Measurements from ENCODE around the gene GFPT2. TPM values are rescaled to one million over a fixed set of nuclear protein-coding genes. Genes with fewer than 3 reads are reported as not detected.

The GFPT2 gene
- total RNA-seq, 1 donor from 2014 or later, result 8.4 TPM

DNA sequence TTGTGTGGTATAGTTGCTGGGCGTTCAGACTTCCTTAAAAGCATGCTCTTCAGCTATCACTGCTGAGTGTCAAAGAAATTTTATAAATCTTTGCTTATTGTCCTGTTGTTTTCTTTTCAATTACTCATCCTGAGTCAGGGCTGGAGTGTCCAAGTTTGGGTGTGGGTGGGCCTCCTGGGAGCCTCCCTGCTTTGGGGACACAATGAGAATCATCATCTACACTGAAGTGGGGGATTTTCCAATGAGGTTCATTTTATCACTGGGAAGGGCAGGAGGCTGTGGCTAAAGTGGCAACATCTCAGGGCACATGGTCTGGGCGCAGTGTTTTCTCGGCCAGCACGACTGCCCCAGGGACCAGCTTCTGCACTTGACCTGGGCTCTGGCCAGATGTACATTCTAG, 19.5 kb downstream of the GFPT2 start:
- peak overlapping the region; percentile 30 for H3K27ac ChIP-seq (replicated peaks)

DNA sequence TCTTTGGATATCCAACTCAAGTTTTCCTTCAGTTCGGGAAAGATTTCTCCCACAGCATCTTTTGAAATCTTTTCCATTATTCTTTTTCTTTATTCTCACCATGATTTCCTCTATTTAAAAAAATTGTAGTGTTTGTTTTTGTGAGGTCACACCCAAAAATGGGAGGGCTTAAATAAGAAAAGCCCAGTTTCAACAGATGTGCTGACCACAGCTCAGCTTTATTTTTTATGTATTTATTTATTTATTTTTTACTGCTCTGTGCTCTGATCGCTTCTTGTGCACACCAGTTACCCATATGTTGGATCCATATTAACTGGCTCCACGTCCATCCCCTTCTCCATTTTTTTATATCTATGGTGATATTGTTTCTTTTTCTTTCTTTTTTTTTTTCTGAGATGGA, 20.3 kb downstream of the GFPT2 start:
- peaks cover 58% of the 10 kb centered on the region for H3K27me3 ChIP-seq (ENCODE audit: low read depth)
- H3K36me3 ChIP-seq, result peaks cover 27% of the 10 kb centered on the region
- intact Hi-C loops (cut with micrococcal nuclease), result no loop called here
- TF ChIP-seq, protein P1, sequence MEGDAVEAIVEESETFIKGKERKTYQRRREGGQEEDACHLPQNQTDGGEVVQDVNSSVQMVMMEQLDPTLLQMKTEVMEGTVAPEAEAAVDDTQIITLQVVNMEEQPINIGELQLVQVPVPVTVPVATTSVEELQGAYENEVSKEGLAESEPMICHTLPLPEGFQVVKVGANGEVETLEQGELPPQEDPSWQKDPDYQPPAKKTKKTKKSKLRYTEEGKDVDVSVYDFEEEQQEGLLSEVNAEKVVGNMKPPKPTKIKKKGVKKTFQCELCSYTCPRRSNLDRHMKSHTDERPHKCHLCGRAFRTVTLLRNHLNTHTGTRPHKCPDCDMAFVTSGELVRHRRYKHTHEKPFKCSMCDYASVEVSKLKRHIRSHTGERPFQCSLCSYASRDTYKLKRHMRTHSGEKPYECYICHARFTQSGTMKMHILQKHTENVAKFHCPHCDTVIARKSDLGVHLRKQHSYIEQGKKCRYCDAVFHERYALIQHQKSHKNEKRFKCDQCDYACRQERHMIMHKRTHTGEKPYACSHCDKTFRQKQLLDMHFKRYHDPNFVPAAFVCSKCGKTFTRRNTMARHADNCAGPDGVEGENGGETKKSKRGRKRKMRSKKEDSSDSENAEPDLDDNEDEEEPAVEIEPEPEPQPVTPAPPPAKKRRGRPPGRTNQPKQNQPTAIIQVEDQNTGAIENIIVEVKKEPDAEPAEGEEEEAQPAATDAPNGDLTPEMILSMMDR (IDR thresholded peaks at IDR 0.05; ENCODE audit: borderline replicate concordance), result no peak
- DNase-seq, result no peak
- no peak overlapping the region for H3K4me3 ChIP-seq
- peaks cover 6% of the 10 kb centered on the region for H3K4me1 ChIP-seq
- no peaks in the 10 kb centered on the region for H3K9me3 ChIP-seq (replicated peaks)
- H3K27ac ChIP-seq (replicated peaks), result peak overlapping the region; percentile 66

More for the DNA sequence above, 19.5 kb downstream of the GFPT2 start:
- no peak overlapping the region for H3K4me3 ChIP-seq
- DNase-seq, result no peak
- TF ChIP-seq, protein P1 (IDR thresholded peaks at IDR 0.05; ENCODE audit: borderline replicate concordance), result no peak
- H3K9me3 ChIP-seq (replicated peaks), result no peaks in the 10 kb centered on the region
- intact Hi-C loops (cut with micrococcal nuclease), result no loop called here
- peaks cover 29% of the 10 kb centered on the region for H3K36me3 ChIP-seq
- peaks cover 58% of the 10 kb centered on the region for H3K27me3 ChIP-seq (ENCODE audit: low read depth)
- H3K4me1 ChIP-seq, result peaks cover 6% of the 10 kb centered on the region

DNA sequence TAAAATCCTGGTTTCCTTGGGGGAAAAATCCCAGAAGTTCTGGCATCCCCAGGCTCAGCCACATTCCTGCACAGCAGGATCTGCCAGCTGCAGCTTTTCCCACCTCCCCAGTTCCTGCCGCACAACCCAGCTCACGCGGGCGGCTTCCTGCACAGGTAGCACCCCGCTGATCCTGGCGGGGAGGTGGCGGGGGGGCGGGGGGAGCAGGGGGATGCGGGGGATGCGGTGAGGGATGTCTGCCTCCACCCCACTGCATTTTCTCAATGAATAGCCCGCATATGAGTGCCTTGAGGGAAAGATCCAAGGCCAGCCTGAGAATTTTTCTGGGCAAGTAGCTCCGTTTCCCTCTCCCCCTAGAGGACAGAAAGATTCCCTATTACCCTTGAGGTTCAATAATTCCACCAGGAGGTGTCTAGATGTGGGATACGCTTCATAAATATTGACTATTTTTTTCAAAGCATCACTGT, 21.1 kb downstream of the GFPT2 start:
- Histone ChIP-seq H3K36me3 (peaks cover 23% of the 10 kb centered on the region), H3K9me3 (replicated peaks) (no peaks in the 10 kb centered on the region), H3K27ac (replicated peaks) (peak overlapping the region; percentile 66), H3K4me3 (no peak overlapping the region), H3K27me3 (ENCODE audit: low read depth) (peaks cover 58% of the 10 kb centered on the region), H3K4me1 (peaks cover 6% of the 10 kb centered on the region)
- TF ChIP-seq, protein P1 (IDR thresholded peaks at IDR 0.05; ENCODE audit: borderline replicate concordance), result peak; percentile 13
- no peak for DNase-seq
- intact Hi-C loops (cut with micrococcal nuclease), result no loop called here

DNA sequence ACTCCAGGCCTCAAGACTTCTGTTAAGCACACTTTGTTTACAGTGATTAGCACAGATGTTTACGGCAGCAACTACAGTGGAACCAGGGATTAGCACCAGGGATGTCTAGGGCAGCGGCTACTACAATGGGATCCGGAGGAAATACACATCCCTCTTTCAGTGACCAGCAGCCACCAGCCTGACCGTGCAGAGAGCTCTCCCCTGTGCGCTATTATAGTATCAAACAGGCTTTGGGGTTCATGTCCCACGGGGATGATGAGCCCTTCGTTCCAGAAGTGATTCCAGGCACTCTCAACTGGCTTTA, 21.5 kb downstream of the GFPT2 start:
- H3K9me3 ChIP-seq (replicated peaks), result no peaks in the 10 kb centered on the region
- peaks cover 6% of the 10 kb centered on the region for H3K4me1 ChIP-seq
- H3K27me3 ChIP-seq (ENCODE audit: low read depth), result peaks cover 55% of the 10 kb centered on the region
- H3K4me3 ChIP-seq, result no peak overlapping the region
- intact Hi-C loops (cut with micrococcal nuclease), result no loop called here
- no peak for DNase-seq
- peaks cover 18% of the 10 kb centered on the region for H3K36me3 ChIP-seq
- TF ChIP-seq, protein P1 (IDR thresholded peaks at IDR 0.05; ENCODE audit: borderline replicate concordance), result no peak
- H3K27ac ChIP-seq (replicated peaks), result peak overlapping the region; percentile 66

DNA sequence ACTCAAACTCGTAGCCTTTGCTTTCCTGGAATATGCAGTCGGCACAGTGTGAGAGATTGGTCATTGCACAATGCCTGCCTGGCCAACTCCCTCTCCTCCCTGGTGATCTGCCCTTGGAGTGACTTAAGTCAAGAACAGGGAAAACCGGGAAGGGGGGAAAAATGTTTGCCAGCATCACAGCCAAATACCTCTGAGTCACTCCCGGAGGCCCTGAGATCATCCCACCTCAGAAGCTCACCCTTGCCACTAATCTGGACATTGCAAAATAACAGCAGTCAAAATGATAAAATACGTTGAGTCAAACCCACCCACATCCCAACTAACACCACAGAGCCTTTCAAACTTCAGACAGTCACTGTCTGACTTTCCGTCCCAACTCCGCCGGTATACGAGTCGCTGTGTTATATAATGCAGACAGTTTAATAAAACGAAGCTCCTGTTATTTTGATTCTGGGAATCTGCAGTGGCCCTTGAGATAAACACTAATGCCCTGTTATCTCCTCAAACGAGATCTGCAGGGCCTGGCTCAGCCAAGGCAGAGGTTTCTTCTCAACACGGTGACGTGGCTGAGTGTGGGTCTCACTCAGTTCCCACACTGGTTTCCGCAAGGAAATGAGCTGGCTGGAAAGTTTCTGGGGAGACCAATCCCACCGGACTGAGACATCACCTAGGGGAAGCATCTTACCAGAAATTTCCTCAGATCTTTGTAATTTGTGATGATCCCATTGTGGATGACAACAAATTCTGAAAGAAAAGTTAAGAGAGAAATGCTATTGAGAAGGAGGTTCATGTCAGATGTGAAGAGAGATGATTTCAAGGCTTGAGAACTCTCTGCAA, 22.1 kb downstream of the GFPT2 start:
- H3K4me1 ChIP-seq, result peaks cover 6% of the 10 kb centered on the region
- peaks cover 12% of the 10 kb centered on the region for H3K36me3 ChIP-seq
- H3K9me3 ChIP-seq (replicated peaks), result no peaks in the 10 kb centered on the region
- H3K4me3 ChIP-seq, result no peak overlapping the region
- H3K27me3 ChIP-seq (ENCODE audit: low read depth), result peaks cover 54% of the 10 kb centered on the region
- H3K27ac ChIP-seq (replicated peaks), result peak overlapping the region; percentile 66
- peak; percentile 59 for DNase-seq
- TF ChIP-seq, protein P1 (IDR thresholded peaks at IDR 0.05; ENCODE audit: borderline replicate concordance), result no peak
- intact Hi-C loops (cut with micrococcal nuclease), result no loop called here
